ENCODE results near the gene ZNF808. TPM values are rescaled to one million over a fixed set of nuclear protein-coding genes. Genes with fewer than 3 reads are reported as not detected.

ZNF808 gene
- total RNA-seq, 1 experiment from 2014 or later = 35.7 TPM

- H4K8ac ChIP-seq (replicated peaks; ENCODE audit: insufficient read length, low read depth, low read length) = no peak overlapping the region
- no peak overlapping the region for H2BK20ac ChIP-seq (ENCODE audit: low read depth, low read length, poor library complexity, severe bottlenecking)
- Mint-ChIP-seq H3K27me3 (ENCODE audit: low read depth) (no peaks in the 10 kb centered on the region), H3K36me3 (ENCODE audit: insufficient read depth in 1 of 3, low read depth in 3 of 3) (peaks cover 42 to 74% (median 64%) of the 10 kb centered on the region in 3 experiments), H3K4me3 (no peak overlapping the region; a peak in 1 of 5 replicates), H3K4me1 (0 out of 4 replicates have a peak, but pooled peaks cover 2 to 3% of the 10 kb centered on the region in 2 experiments), H3K9me3 (peaks cover 4 to 9% of the 10 kb centered on the region in 2 experiments; a peak in 4 of 5 replicates), H3K27ac (no peak overlapping the region)
- H3T11ph ChIP-seq (ENCODE audit: low read length) = no peak overlapping the region
- no peaks in the 10 kb centered on the region for H3K79me2 ChIP-seq (ENCODE audit: insufficient read depth, low read length)
- no peak overlapping the region for H3K4me2 ChIP-seq (ENCODE audit: insufficient read depth, insufficient read length, low read length)
- no peak overlapping the region for H2BK120ac ChIP-seq (ENCODE audit: low read depth, low read length, poor library complexity, severe bottlenecking)
- H3K4me1 ChIP-seq (ENCODE audit: insufficient read depth, low read length) = no peaks in the 10 kb centered on the region
- no peaks in the 10 kb centered on the region for H3K27me3 ChIP-seq (ENCODE audit: insufficient read depth, low read length)
- no peak overlapping the region for H2BK5ac ChIP-seq (ENCODE audit: insufficient read length, low read length)
- H3K9ac ChIP-seq (ENCODE audit: extremely low read depth, insufficient read length, low read length) = no peak overlapping the region
- H3K23me2 ChIP-seq (ENCODE audit: insufficient read length, low read depth, low read length, poor library complexity, severe bottlenecking) = no peaks in the 10 kb centered on the region
- no peak overlapping the region for H2AFZ ChIP-seq (ENCODE audit: low read length)
- no peak overlapping the region; the same call in 1 of the 2 replicates for H3K14ac ChIP-seq (ENCODE audit: insufficient read depth, low read length)
- no peak overlapping the region for H3K4ac ChIP-seq (ENCODE audit: low read depth, low read length)
- no peak overlapping the region for H3K18ac ChIP-seq (ENCODE audit: insufficient read length, low read depth, low read length)
- no peak for TF ChIP-seq CTCF (conservative IDR thresholded peaks at IDR 0.05)
- no peak overlapping the region for H3K23ac ChIP-seq (ENCODE audit: insufficient read length, low read depth, low read length)
- H3K9me3 ChIP-seq (ENCODE audit: control insufficient read depth, low read depth, low read length) = no peaks in the 10 kb centered on the region
- H3K56ac ChIP-seq (ENCODE audit: insufficient read length, low read depth, low read length) = no peak overlapping the region
- no CpG with 5 or more reads among the region's 39 CpGs for WGBS (ENCODE audit: extremely low coverage, insufficient read length, low lambda C conversion rate)
- no peak overlapping the region for H3K27ac ChIP-seq (ENCODE audit: insufficient read length, low read depth, low read length)
- H2BK12ac ChIP-seq (ENCODE audit: insufficient read length, low read depth, low read length) = no peak overlapping the region
- H4K91ac ChIP-seq (ENCODE audit: insufficient read length, low read depth, low read length) = no peak overlapping the region
- H4K20me1 ChIP-seq (ENCODE audit: control insufficient read depth, insufficient read depth, insufficient read length) = no peaks in the 10 kb centered on the region
- no peaks in the 10 kb centered on the region for H3K79me1 ChIP-seq (ENCODE audit: insufficient read depth, low read depth, low read length, poor library complexity, severe bottlenecking)
- DNase-seq = peak; percentile 39
- H2BK15ac ChIP-seq (ENCODE audit: low read depth, low read length) = no peak overlapping the region
- H4K5ac ChIP-seq (ENCODE audit: insufficient read length, low read depth, low read length) = no peak overlapping the region
- H2AK5ac ChIP-seq (ENCODE audit: insufficient read length, low read length) = no peak overlapping the region
Measured at GRCh38 chr19:52584736-52585440, 57.4 kb downstream of the ZNF808 start.
